ENCODE measurements around the gene DUSP9. TPM values are rescaled to one million over a fixed set of nuclear protein-coding genes. Genes with fewer than 3 reads are reported as not detected.
A peak's percentile ranks its signal among the peaks of the same experiment; 100 is the strongest.

DUSP9 gene
- total RNA-seq, 1 donor from 2014 or later: not detected

GRCh38 chrX:153628129-153628528 lies 18.9 kb upstream of the DUSP9 start:
- no peak for TF ChIP-seq CTCF (IDR thresholded peaks at IDR 0.05)
- Histone ChIP-seq H3K36me3 (no peaks in the 10 kb centered on the region), H3K4me1 (no peaks in the 10 kb centered on the region), H3K9me3 (no peaks in the 10 kb centered on the region), H3K27me3 (no peaks in the 10 kb centered on the region), H3K4me3 (no peak overlapping the region), H3K27ac (no peak overlapping the region)
- ATAC-seq: peak; percentile 7
- DNase-seq: no peak
- intact Hi-C loops (cut with DNase I): no loop called here

- TF ChIP-seq CTCF (IDR thresholded peaks at IDR 0.05): no peak
- no peak overlapping the region for H3K4me3 ChIP-seq
- no peaks in the 10 kb centered on the region for H3K9me3 ChIP-seq
- H3K4me1 ChIP-seq: no peaks in the 10 kb centered on the region
- no peak for DNase-seq
- ATAC-seq: no peak
- no peak overlapping the region for H3K27ac ChIP-seq
- H3K27me3 ChIP-seq: no peaks in the 10 kb centered on the region
- no peaks in the 10 kb centered on the region for H3K36me3 ChIP-seq
- intact Hi-C loops (cut with DNase I): no loop called here
Measured at GRCh38 chrX:153628665-153629064, 18.3 kb upstream of the DUSP9 start.

GRCh38 chrX:153631346-153631745 lies 15.7 kb upstream of the DUSP9 start:
- H3K36me3 ChIP-seq: no peaks in the 10 kb centered on the region
- DNase-seq (no peak), ATAC-seq (no peak)
- no peaks in the 10 kb centered on the region for H3K9me3 ChIP-seq
- H3K27ac ChIP-seq: no peak overlapping the region
- no peaks in the 10 kb centered on the region for H3K27me3 ChIP-seq
- intact Hi-C loops (cut with DNase I): no loop called here
- TF ChIP-seq CTCF (IDR thresholded peaks at IDR 0.05): no peak
- no peak overlapping the region for H3K4me3 ChIP-seq
- no peaks in the 10 kb centered on the region for H3K4me1 ChIP-seq

DNA sequence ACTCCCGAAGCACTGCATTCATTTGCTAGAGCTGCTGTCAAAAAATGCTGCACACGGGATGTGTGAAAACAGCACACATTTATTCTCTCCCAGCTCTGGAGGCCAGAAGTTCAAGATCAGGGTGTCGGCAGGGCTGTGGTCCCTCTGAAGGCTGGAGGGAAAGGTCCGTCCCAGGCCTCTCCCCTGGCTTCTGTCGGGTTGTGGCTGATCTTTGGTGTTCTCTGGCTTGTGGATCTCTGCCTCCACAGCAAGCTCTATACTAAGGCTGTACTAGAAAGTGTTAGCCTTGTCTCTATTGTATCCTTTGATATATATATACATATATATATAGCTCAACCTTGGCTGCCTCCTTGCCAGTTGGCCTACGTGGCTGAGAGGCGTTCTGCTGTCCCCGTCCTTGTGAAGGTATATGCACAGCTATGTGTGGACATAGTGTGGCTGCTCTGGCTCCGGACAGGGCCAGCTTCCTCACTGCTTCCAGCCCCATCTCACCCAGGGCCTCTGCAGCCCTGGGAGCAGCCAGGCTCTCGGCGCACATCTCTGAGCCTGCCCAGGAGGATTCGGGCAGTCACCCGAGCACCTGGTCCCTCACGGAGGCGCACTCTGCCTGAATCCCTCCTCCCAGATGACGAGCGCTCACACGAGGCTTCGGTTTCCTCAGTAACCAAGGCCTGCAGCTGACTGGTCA lies 15.0 kb upstream of the DUSP9 start:
- DNase-seq (no peak), ATAC-seq (no peak)
- intact Hi-C loops (cut with DNase I): no loop called here
- no peaks in the 10 kb centered on the region for H3K4me1 ChIP-seq
- no peaks in the 10 kb centered on the region for H3K27me3 ChIP-seq
- no peaks in the 10 kb centered on the region for H3K9me3 ChIP-seq
- no peaks in the 10 kb centered on the region for H3K36me3 ChIP-seq
- TF ChIP-seq CTCF (IDR thresholded peaks at IDR 0.05): no peak
- no peak overlapping the region for H3K27ac ChIP-seq
- H3K4me3 ChIP-seq: no peak overlapping the region

DNA sequence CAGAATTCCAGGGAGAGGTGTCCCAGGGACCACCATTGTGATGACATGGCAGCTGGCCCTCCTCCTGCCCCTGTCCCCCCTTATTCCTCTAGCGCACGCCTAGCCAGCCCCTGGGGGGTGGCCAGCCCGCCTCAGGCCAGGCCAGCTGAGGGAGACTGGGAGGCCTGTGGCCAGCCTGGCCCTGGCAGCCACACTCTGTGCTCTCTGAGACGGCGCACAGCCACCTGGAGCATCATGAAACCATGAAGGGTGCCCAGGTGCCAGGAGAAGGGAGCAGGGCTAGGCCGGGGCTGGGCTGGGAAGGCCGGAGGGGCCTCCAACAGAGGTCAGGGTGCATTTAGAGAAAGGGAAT lies 14.4 kb upstream of the DUSP9 start:
- DNase-seq (no peak), ATAC-seq (no peak)
- TF ChIP-seq CTCF (IDR thresholded peaks at IDR 0.05): no peak
- Histone ChIP-seq H3K36me3 (no peaks in the 10 kb centered on the region), H3K9me3 (no peaks in the 10 kb centered on the region), H3K27ac (no peak overlapping the region), H3K4me1 (no peaks in the 10 kb centered on the region), H3K27me3 (no peaks in the 10 kb centered on the region), H3K4me3 (no peak overlapping the region)
- intact Hi-C loops (cut with DNase I): no loop called here

DNA sequence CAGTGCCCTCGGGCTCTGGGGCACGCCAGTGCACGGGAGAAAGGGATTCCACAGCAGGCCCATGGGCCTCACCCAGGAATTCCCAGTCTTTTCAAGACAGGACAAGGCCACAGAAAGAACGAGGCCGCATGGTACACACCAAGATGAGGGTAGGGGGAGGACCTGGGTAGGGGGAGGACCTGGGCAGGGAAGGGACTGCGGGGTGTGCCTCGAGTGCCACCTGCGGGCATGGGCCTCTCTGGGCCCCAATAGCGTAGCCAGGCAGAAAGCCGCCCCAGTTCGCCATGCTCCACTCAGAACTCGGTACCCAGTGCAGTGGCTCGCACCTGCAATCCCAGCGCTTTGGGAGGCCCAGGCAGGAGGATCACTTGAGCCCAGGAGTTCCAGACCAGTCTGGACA lies 14.0 kb upstream of the DUSP9 start:
- intact Hi-C loops (cut with DNase I): no loop called here
- H3K36me3 ChIP-seq: no peaks in the 10 kb centered on the region
- no peak for TF ChIP-seq CTCF (IDR thresholded peaks at IDR 0.05)
- no peaks in the 10 kb centered on the region for H3K4me1 ChIP-seq
- no peak overlapping the region for H3K27ac ChIP-seq
- no peaks in the 10 kb centered on the region for H3K27me3 ChIP-seq
- no peaks in the 10 kb centered on the region for H3K9me3 ChIP-seq
- DNase-seq (no peak), ATAC-seq (no peak)
- no peak overlapping the region for H3K4me3 ChIP-seq
